ENCODE results near the gene TRAF5.

Gene TRAF5

GRCh38 chr1:211381481-211382181, 55.0 kb downstream of the TRAF5 start:
- no peaks in the 10 kb centered on the region for H4K20me1 ChIP-seq (ENCODE audit: insufficient read depth, low read length)
- H3K4me2 ChIP-seq (ENCODE audit: insufficient read depth, low read length) = no peak overlapping the region
- H3K27ac ChIP-seq (ENCODE audit: low read length) = no peak overlapping the region
- DNase-seq = no peak
- H3K4me1 ChIP-seq (ENCODE audit: insufficient read depth, low read length) = no peaks in the 10 kb centered on the region
- no peak overlapping the region for H3K9ac ChIP-seq (ENCODE audit: low read depth, low read length)
- H3K27me3 ChIP-seq (ENCODE audit: insufficient read depth, low read length, poor library complexity) = peaks cover 6% of the 10 kb centered on the region
- H2AFZ ChIP-seq (ENCODE audit: low read depth, low read length) = no peak overlapping the region
- no peaks in the 10 kb centered on the region for H3K9me3 ChIP-seq (ENCODE audit: insufficient read depth, low read length, severe bottlenecking)
- no peak for TF ChIP-seq CTCF (IDR thresholded peaks at IDR 0.05; ENCODE audit: borderline replicate concordance, extremely low read depth, low read length, poor library complexity, severe bottlenecking)
- TF ChIP-seq EZH2 (IDR thresholded peaks at IDR 0.05; ENCODE audit: borderline replicate concordance, low read depth, low read length, severe bottlenecking) = no peak
- ATAC-seq (ENCODE audit: insufficient read depth, low read depth) = no peak
- H3K4me3 ChIP-seq (ENCODE audit: low read depth in 1 of 2, low read length in 2 of 2) = no peak overlapping the region
- no peaks in the 10 kb centered on the region for H3K36me3 ChIP-seq (ENCODE audit: insufficient read depth, low read length)
- H3K79me2 ChIP-seq (ENCODE audit: insufficient read depth, low read length) = no peaks in the 10 kb centered on the region

GRCh38 chr1:211382182-211382713, 55.6 kb downstream of the TRAF5 start:
- DNase-seq = no peak
- Histone ChIP-seq H3K79me2 (ENCODE audit: insufficient read depth, low read length) (no peaks in the 10 kb centered on the region), H3K4me1 (ENCODE audit: insufficient read depth, low read length) (no peaks in the 10 kb centered on the region), H3K27me3 (ENCODE audit: insufficient read depth, low read length, poor library complexity) (peaks cover 6% of the 10 kb centered on the region), H3K9me3 (ENCODE audit: insufficient read depth, low read length, severe bottlenecking) (no peaks in the 10 kb centered on the region), H3K9ac (ENCODE audit: low read depth, low read length) (no peak overlapping the region), H3K4me3 (ENCODE audit: low read depth in 1 of 2, low read length in 2 of 2) (no peak overlapping the region), H4K20me1 (ENCODE audit: insufficient read depth, low read length) (no peaks in the 10 kb centered on the region), H3K27ac (ENCODE audit: low read length) (no peak overlapping the region), H3K4me2 (ENCODE audit: insufficient read depth, low read length) (no peak overlapping the region), H2AFZ (ENCODE audit: low read depth, low read length) (no peak overlapping the region), H3K36me3 (ENCODE audit: insufficient read depth, low read length) (no peaks in the 10 kb centered on the region)
- ATAC-seq (ENCODE audit: insufficient read depth, low read depth) = no peak
- no peak for TF ChIP-seq EZH2 (IDR thresholded peaks at IDR 0.05; ENCODE audit: borderline replicate concordance, low read depth, low read length, severe bottlenecking)
- TF ChIP-seq CTCF (IDR thresholded peaks at IDR 0.05; ENCODE audit: borderline replicate concordance, extremely low read depth, low read length, poor library complexity, severe bottlenecking) = no peak

- H2AFZ ChIP-seq (ENCODE audit: low read depth, low read length) = no peak overlapping the region
- no peaks in the 10 kb centered on the region for H3K9me3 ChIP-seq (ENCODE audit: insufficient read depth, low read length, severe bottlenecking)
- TF ChIP-seq CTCF (IDR thresholded peaks at IDR 0.05; ENCODE audit: borderline replicate concordance, extremely low read depth, low read length, poor library complexity, severe bottlenecking) = no peak
- TF ChIP-seq EZH2 (IDR thresholded peaks at IDR 0.05; ENCODE audit: borderline replicate concordance, low read depth, low read length, severe bottlenecking) = no peak
- H3K27me3 ChIP-seq (ENCODE audit: insufficient read depth, low read length, poor library complexity) = peaks cover 3% of the 10 kb centered on the region
- no peak overlapping the region for H3K4me3 ChIP-seq (ENCODE audit: low read depth in 1 of 2, low read length in 2 of 2)
- no peak overlapping the region for H3K9ac ChIP-seq (ENCODE audit: low read depth, low read length)
- DNase-seq (no peak), ATAC-seq (ENCODE audit: insufficient read depth, low read depth) (no peak)
- no peaks in the 10 kb centered on the region for H3K4me1 ChIP-seq (ENCODE audit: insufficient read depth, low read length)
- no peaks in the 10 kb centered on the region for H3K79me2 ChIP-seq (ENCODE audit: insufficient read depth, low read length)
- H3K27ac ChIP-seq (ENCODE audit: low read length) = no peak overlapping the region
- H3K36me3 ChIP-seq (ENCODE audit: insufficient read depth, low read length) = no peaks in the 10 kb centered on the region
- H3K4me2 ChIP-seq (ENCODE audit: insufficient read depth, low read length) = no peak overlapping the region
- no peaks in the 10 kb centered on the region for H4K20me1 ChIP-seq (ENCODE audit: insufficient read depth, low read length)
Measured at GRCh38 chr1:211382714-211383480, 56.3 kb downstream of the TRAF5 start.
